ENCODE results near the gene IL1RAPL1.

- TF ChIP-seq, protein P1, sequence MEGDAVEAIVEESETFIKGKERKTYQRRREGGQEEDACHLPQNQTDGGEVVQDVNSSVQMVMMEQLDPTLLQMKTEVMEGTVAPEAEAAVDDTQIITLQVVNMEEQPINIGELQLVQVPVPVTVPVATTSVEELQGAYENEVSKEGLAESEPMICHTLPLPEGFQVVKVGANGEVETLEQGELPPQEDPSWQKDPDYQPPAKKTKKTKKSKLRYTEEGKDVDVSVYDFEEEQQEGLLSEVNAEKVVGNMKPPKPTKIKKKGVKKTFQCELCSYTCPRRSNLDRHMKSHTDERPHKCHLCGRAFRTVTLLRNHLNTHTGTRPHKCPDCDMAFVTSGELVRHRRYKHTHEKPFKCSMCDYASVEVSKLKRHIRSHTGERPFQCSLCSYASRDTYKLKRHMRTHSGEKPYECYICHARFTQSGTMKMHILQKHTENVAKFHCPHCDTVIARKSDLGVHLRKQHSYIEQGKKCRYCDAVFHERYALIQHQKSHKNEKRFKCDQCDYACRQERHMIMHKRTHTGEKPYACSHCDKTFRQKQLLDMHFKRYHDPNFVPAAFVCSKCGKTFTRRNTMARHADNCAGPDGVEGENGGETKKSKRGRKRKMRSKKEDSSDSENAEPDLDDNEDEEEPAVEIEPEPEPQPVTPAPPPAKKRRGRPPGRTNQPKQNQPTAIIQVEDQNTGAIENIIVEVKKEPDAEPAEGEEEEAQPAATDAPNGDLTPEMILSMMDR (IDR thresholded peaks at IDR 0.05) = no peak
- no peak for TF ChIP-seq RXRA (IDR thresholded peaks at IDR 0.05; ENCODE audit: borderline replicate concordance, low read depth)
- no peak for TF ChIP-seq MEF2A (IDR thresholded peaks at IDR 0.05; ENCODE audit: borderline replicate concordance, low read depth)
- no peak for TF ChIP-seq EZH2phosphoT487 (IDR thresholded peaks at IDR 0.05; ENCODE audit: borderline replicate concordance, low read depth)
- TF ChIP-seq POLR2AphosphoS5 (IDR thresholded peaks at IDR 0.05; ENCODE audit: low read depth, low read length) = no peak
- TF ChIP-seq, protein P2, sequence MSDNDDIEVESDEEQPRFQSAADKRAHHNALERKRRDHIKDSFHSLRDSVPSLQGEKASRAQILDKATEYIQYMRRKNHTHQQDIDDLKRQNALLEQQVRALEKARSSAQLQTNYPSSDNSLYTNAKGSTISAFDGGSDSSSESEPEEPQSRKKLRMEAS (IDR thresholded peaks at IDR 0.05; ENCODE audit: low read depth) = no peak
- TF ChIP-seq JUND (IDR thresholded peaks at IDR 0.05) = no peak
Measured at GRCh38 chrX:29587107-29587506, 999.9 kb downstream of the IL1RAPL1 start.

Data from SK-N-SH (cell line).